Kidney glomerular epithelial cell (primary cell): ENCODE results near the gene ITGA3.

Source experiments
- DNase-seq: peaks from one replicate; lab custom pipeline; 2025; lab: John Stamatoyannopoulos, UW

The ITGA3 gene

GRCh38 chr17:50072130-50072529 is 16.2 kb downstream of the ITGA3 start:
- DNase-seq = no peak

GRCh38 chr17:50072925-50073324 is 17.0 kb downstream of the ITGA3 start:
- DNase-seq = no peak

GRCh38 chr17:50074227-50074626 is 18.3 kb downstream of the ITGA3 start:
- DNase-seq = no peak

- DNase-seq = no peak
Measured at GRCh38 chr17:50075446-50076032, 19.6 kb downstream of the ITGA3 start.

GRCh38 chr17:50076221-50076590 is 20.3 kb downstream of the ITGA3 start:
- no peak for DNase-seq

GRCh38 chr17:50076591-50077235 is 20.8 kb downstream of the ITGA3 start:
- no peak for DNase-seq

GRCh38 chr17:50078430-50078829 is 22.5 kb downstream of the ITGA3 start:
- DNase-seq = no peak

- peak; percentile 13 for DNase-seq
Measured at GRCh38 chr17:50079334-50080095, 23.6 kb downstream of the ITGA3 start.

- DNase-seq = no peak
Measured at GRCh38 chr17:50080096-50080480, 24.2 kb downstream of the ITGA3 start.

GRCh38 chr17:50080827-50081226 is 24.9 kb downstream of the ITGA3 start:
- no peak for DNase-seq

- DNase-seq = no peak
Measured at GRCh38 chr17:50081757-50082156, 25.8 kb downstream of the ITGA3 start.

- DNase-seq = no peak
Measured at GRCh38 chr17:50087246-50087911, 31.5 kb downstream of the ITGA3 start.

- no peak for DNase-seq
Measured at GRCh38 chr17:50087912-50088405, 32.0 kb downstream of the ITGA3 start.

- DNase-seq = no peak
Measured at GRCh38 chr17:50088952-50089825, 33.3 kb downstream of the ITGA3 start.

- no peak for DNase-seq
Measured at GRCh38 chr17:50090071-50090470, 34.2 kb downstream of the ITGA3 start.

- DNase-seq = no peak
Measured at GRCh38 chr17:50090971-50091917, 35.3 kb downstream of the ITGA3 start.

- no peak for DNase-seq
Measured at GRCh38 chr17:50091918-50092285, 36.0 kb downstream of the ITGA3 start.

GRCh38 chr17:50093246-50093645 is 37.3 kb downstream of the ITGA3 start:
- no peak for DNase-seq

GRCh38 chr17:50093807-50094206 is 37.9 kb downstream of the ITGA3 start:
- DNase-seq = no peak

GRCh38 chr17:50094243-50094752 is 38.4 kb downstream of the ITGA3 start:
- peak; percentile 64 for DNase-seq
